ENCODE measurements around the gene SMG7. TPM values are rescaled to one million over a fixed set of nuclear protein-coding genes. Genes with fewer than 3 reads are reported as not detected.

SMG7 gene
- total RNA-seq, 2 experiments from 2014 or later, result 35.2 to 39.1 TPM

DNA sequence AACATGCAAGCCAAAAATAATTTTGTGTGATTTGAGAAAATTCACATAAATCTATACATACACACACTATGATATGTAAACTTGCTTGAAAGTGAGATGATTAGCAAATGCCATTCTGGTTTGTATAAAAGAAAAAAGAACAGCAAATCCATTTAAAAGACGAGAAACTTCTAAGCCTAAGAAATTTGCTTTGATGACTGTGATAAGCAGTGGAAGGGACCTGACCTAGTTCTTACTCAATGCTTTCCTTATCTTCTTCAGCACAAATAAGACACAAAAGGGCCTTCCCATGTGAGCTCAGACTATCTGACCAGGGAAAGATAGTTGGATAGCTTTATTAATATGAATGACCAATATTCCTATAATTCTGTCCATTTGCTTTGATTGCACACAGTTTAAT lies 28.8 kb upstream of the SMG7 start:
- no peaks in the 10 kb centered on the region for H3K4me1 ChIP-seq (ENCODE audit: insufficient read depth, low read length)
- Mint-ChIP-seq H3K27ac (no peak overlapping the region), H3K36me3 (ENCODE audit: low read depth) (no peaks in the 10 kb centered on the region), H3K27me3 (peaks cover 16% of the 10 kb centered on the region), H3K4me3 (no peak overlapping the region), H3K4me1 (ENCODE audit: low read depth) (no peaks in the 10 kb centered on the region), H3K9me3 (no peaks in the 10 kb centered on the region)
- POLR2A ChIA-PET, result interaction anchor here (0.6 kb wide), 1 partner anchor 117 kb away, joined by 3 read pairs; no protein-coding TSS in a partner anchor
- CTCF ChIA-PET, result no interaction called here
- intact Hi-C loops (cut with DNase I, micrococcal nuclease), result no loop called here
- ATAC-seq (ENCODE audit: poor library complexity) (no peak), DNase-seq (no peak)
- TF ChIP-seq, protein P1, sequence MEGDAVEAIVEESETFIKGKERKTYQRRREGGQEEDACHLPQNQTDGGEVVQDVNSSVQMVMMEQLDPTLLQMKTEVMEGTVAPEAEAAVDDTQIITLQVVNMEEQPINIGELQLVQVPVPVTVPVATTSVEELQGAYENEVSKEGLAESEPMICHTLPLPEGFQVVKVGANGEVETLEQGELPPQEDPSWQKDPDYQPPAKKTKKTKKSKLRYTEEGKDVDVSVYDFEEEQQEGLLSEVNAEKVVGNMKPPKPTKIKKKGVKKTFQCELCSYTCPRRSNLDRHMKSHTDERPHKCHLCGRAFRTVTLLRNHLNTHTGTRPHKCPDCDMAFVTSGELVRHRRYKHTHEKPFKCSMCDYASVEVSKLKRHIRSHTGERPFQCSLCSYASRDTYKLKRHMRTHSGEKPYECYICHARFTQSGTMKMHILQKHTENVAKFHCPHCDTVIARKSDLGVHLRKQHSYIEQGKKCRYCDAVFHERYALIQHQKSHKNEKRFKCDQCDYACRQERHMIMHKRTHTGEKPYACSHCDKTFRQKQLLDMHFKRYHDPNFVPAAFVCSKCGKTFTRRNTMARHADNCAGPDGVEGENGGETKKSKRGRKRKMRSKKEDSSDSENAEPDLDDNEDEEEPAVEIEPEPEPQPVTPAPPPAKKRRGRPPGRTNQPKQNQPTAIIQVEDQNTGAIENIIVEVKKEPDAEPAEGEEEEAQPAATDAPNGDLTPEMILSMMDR (IDR thresholded peaks at IDR 0.05), result no peak
- no peaks in the 10 kb centered on the region for H3K27me3 ChIP-seq (ENCODE audit: control insufficient read depth in 1 of 2, insufficient read depth in 2 of 2, low read length in 2 of 2)
- no peak overlapping the region for H3K4me3 ChIP-seq (ENCODE audit: low read length)
- no peak overlapping the region for H3K27ac ChIP-seq (ENCODE audit: low read depth in 1 of 2, low read length in 2 of 2)
- H3K9me3 ChIP-seq (ENCODE audit: control insufficient read depth in 1 of 2, insufficient read depth in 1 of 2, low read length in 2 of 2), result no peaks in the 10 kb centered on the region
- no peaks in the 10 kb centered on the region for H3K36me3 ChIP-seq (ENCODE audit: insufficient read depth, low read length)

DNA sequence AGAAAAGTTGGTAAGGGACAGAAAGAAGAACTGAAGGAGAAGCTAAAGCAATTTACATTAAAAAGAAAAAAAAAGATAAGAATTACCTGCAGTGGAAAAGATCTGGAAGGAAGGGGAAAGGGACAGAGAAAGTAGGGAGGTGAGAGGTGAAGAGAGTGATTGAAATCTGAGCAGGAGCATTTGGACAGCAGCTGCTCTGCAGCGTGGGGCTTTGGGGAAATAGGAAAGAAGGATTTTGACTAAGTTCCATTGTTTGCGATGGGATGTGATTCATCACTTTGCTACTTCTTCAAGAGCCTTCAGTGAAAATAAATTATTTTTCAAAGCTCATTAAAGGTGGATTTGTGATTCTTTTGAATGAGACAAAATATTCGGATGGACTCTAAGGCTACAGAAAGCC lies 28.1 kb upstream of the SMG7 start:
- no peaks in the 10 kb centered on the region for H3K27me3 ChIP-seq (ENCODE audit: control insufficient read depth in 1 of 2, insufficient read depth in 2 of 2, low read length in 2 of 2)
- H3K27ac Mint-ChIP-seq, result no peak overlapping the region
- CTCF ChIA-PET, result no interaction called here
- H3K9me3 ChIP-seq (ENCODE audit: control insufficient read depth in 1 of 2, insufficient read depth in 1 of 2, low read length in 2 of 2), result no peaks in the 10 kb centered on the region
- intact Hi-C loops (cut with DNase I, micrococcal nuclease), result no loop called here
- H3K36me3 Mint-ChIP-seq (ENCODE audit: low read depth), result no peaks in the 10 kb centered on the region
- ATAC-seq (ENCODE audit: poor library complexity), result no peak
- DNase-seq, result no peak
- no peaks in the 10 kb centered on the region for H3K4me1 Mint-ChIP-seq (ENCODE audit: low read depth)
- TF ChIP-seq, protein P1 (IDR thresholded peaks at IDR 0.05), result no peak
- H3K4me3 Mint-ChIP-seq, result no peak overlapping the region
- H3K9me3 Mint-ChIP-seq, result no peaks in the 10 kb centered on the region
- H3K4me3 ChIP-seq (ENCODE audit: low read length), result no peak overlapping the region
- H3K4me1 ChIP-seq (ENCODE audit: insufficient read depth, low read length), result no peaks in the 10 kb centered on the region
- peaks cover 8% of the 10 kb centered on the region for H3K27me3 Mint-ChIP-seq
- POLR2A ChIA-PET, result no interaction called here
- H3K27ac ChIP-seq (ENCODE audit: low read depth in 1 of 2, low read length in 2 of 2), result no peak overlapping the region
- H3K36me3 ChIP-seq (ENCODE audit: insufficient read depth, low read length), result no peaks in the 10 kb centered on the region

DNA sequence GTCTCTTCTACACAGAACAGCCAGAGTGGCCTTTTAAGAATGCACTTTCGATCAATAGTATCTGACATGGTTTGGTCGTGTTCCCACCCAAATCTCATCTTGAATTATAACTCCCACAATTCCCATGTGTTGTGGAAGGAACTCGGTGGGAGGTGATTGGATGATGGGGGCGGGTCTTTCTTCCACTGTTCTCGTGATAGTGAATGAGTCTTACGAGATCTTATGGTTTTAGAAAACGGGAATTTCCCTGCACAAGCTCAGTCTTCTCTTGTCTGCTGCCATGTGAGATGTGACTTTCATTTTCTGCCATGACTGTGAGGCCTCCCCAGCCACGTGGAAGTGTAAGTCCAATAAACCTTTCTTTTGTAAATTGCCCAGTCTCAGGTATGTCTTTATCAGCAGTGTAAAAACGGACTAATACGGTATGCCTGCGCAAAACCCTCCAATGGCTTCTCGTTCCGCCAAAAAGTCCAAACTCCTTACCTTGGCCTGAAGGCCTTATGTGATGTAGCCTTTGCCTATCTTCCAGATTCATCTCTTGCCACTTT lies 23.0 kb upstream of the SMG7 start:
- Mint-ChIP-seq H3K4me1 (ENCODE audit: low read depth) (no peaks in the 10 kb centered on the region), H3K9me3 (no peaks in the 10 kb centered on the region), H3K36me3 (ENCODE audit: low read depth) (no peaks in the 10 kb centered on the region), H3K4me3 (no peak overlapping the region), H3K27ac (no peak overlapping the region), H3K27me3 (peaks cover 4% of the 10 kb centered on the region)
- H3K4me3 ChIP-seq (ENCODE audit: low read length), result no peak overlapping the region
- CTCF ChIA-PET, result no interaction called here
- H3K4me1 ChIP-seq (ENCODE audit: insufficient read depth, low read length), result no peaks in the 10 kb centered on the region
- no peaks in the 10 kb centered on the region for H3K36me3 ChIP-seq (ENCODE audit: insufficient read depth, low read length)
- H3K9me3 ChIP-seq (ENCODE audit: control insufficient read depth in 1 of 2, insufficient read depth in 1 of 2, low read length in 2 of 2), result no peaks in the 10 kb centered on the region
- TF ChIP-seq, protein P1 (IDR thresholded peaks at IDR 0.05), result no peak
- no peak overlapping the region for H3K27ac ChIP-seq (ENCODE audit: low read depth in 1 of 2, low read length in 2 of 2)
- peaks cover 0 to 3% of the 10 kb centered on the region in 2 experiments for H3K27me3 ChIP-seq (ENCODE audit: control insufficient read depth in 1 of 2, insufficient read depth in 2 of 2, low read length in 2 of 2)
- intact Hi-C loops (cut with DNase I, micrococcal nuclease), result no loop called here
- no peak for ATAC-seq (ENCODE audit: poor library complexity)
- POLR2A ChIA-PET, result no interaction called here
- DNase-seq, result no peak
